K562 (cell line): ENCODE data around the gene TRIM31. TPM values are rescaled to one million over a fixed set of nuclear protein-coding genes. Genes with fewer than 3 reads are reported as not detected.

Source experiments
- ETV6 ChIP-seq, 3 experiments: fragments of 150-350 bp in 1 of 3; sonication (generic) in 1 of 3; formaldehyde crosslinking in 1 of 3; IDR thresholded peaks; 2 replicates each; pipeline versions ENCODE4 v1.6.1 to v1.8.0; 2014 to 2022; ENCODE audit warnings: borderline replicate concordance in 2 of 3, low read depth in 2 of 3, antibody characterized with exemption in 1 of 3, low read length in 1 of 3, mild to moderate bottlenecking in 1 of 3, missing genetic modification reagents in 1 of 3
- FIP1L1 ChIP-seq: fragments of 200-400 bp; formaldehyde crosslinking; IDR thresholded peaks from 2 replicates; pipeline ENCODE4 v1.6.1; 2018; ENCODE audit warnings: mild to moderate bottlenecking, low read depth, low read length; ENCODE audit not compliant: poor library complexity, severe bottlenecking
- MTF1 ChIP-seq: fragments of 250-450 bp; sonication (Bioruptor Pico); IDR thresholded peaks from 2 replicates; pipeline ENCODE4 v1.9.0; 2021; ENCODE audit warnings: moderate library complexity, mild to moderate bottlenecking, inconsistent platforms, borderline replicate concordance
- NCOA6 ChIP-seq: fragments of 450-650 bp; IDR thresholded peaks from 2 replicates; pipeline ENCODE4 v1.6.1; 2017; ENCODE audit warnings: mild to moderate bottlenecking
- RBM34 ChIP-seq: fragments of 200-400 bp; formaldehyde crosslinking; IDR thresholded peaks from 2 replicates; pipeline ENCODE4 v1.6.1; 2018; ENCODE audit warnings: low read length, borderline replicate concordance; ENCODE audit not compliant: insufficient read depth
- XRCC3 ChIP-seq: fragments of 450-650 bp; IDR thresholded peaks from 2 replicates; pipeline ENCODE4 v1.6.1; 2017; ENCODE audit warnings: mild to moderate bottlenecking, moderate library complexity
- ZFP30 ChIP-seq: fragments of 250-450 bp; sonication (Bioruptor Pico); IDR thresholded peaks from 2 replicates; pipeline ENCODE4 v1.8.0; 2022; ENCODE audit warnings: moderate library complexity, mild to moderate bottlenecking, inconsistent platforms, borderline replicate concordance
- ZNF174 ChIP-seq: fragments of 250-450 bp; sonication (Bioruptor Pico); IDR thresholded peaks from 2 replicates; pipeline ENCODE4 v1.4.0; 2020; ENCODE audit warnings: mild to moderate bottlenecking
- ZNF311 ChIP-seq: fragments of 250-450 bp; sonication (Bioruptor Pico); IDR thresholded peaks from 2 replicates; pipeline ENCODE4 v1.4.0; 2020; ENCODE audit warnings: mild to moderate bottlenecking, moderate library complexity
- ZNF79 ChIP-seq: fragments of 250-450 bp; sonication (Bioruptor Pico); IDR thresholded peaks from 2 replicates; pipeline ENCODE4 v1.4.0; 2020; ENCODE audit warnings: low read depth, mild to moderate bottlenecking, moderate library complexity
- polyA plus RNA-seq, 8 experiments: library from polyadenylated mRNA; depleted of rRNA in 4 of 8; stranded (reverse) in 5 of 8; unstranded in 3 of 8; fragments of >200 nt; fragmentation: Nextera tagmentation in 2 of 8; fragmentation: Illumina TruSeq in 1 of 8; extraction: Ambion mirVana in 2 of 8; extraction: Trizol in 1 of 8; gene quantifications; 2 replicates each; pipeline versions ENCODE4 v1.2.1 to v1.2.3, GENCODE V29; 2011 to 2014; ENCODE audit warnings: inconsistent platforms in 1 of 8, missing spikeins in 1 of 8
- total RNA-seq, 7 experiments: library from RNA; depleted of rRNA in 6 of 7; stranded (reverse); fragments of >200 nt in 6 of 7; fragmentation: Illumina TruSeq in 2 of 7; extraction: Trizol in 2 of 7; gene quantifications; 2 replicates each; pipeline versions ENCODE4 v1.2.1 to v1.2.3, GENCODE V29; 2011 to 2021; ENCODE audit warnings: low replicate concordance in 1 of 7
- TF ChIP-seq, protein P1 (sequence below): fragments of 450-650 bp; IDR thresholded peaks from 2 replicates; pipeline ENCODE4 v1.6.1; 2018; ENCODE audit not compliant: partially characterized antibody
- TF ChIP-seq, protein P2 (sequence below): sonication (generic); IDR thresholded peaks from 2 replicates; pipeline ENCODE4 v1.6.1; 2016
- TF ChIP-seq, protein P3 (sequence below): fragments of 450-650 bp; IDR thresholded peaks from 2 replicates; pipeline ENCODE4 v1.6.1; 2016; ENCODE audit warnings: low read depth

The TRIM31 gene
- total and polyA plus RNA-seq, 9 of the 15 experiments (the other 6 are each of a cell fraction or from before 2014, with no cell fraction given): not detected

DNA sequence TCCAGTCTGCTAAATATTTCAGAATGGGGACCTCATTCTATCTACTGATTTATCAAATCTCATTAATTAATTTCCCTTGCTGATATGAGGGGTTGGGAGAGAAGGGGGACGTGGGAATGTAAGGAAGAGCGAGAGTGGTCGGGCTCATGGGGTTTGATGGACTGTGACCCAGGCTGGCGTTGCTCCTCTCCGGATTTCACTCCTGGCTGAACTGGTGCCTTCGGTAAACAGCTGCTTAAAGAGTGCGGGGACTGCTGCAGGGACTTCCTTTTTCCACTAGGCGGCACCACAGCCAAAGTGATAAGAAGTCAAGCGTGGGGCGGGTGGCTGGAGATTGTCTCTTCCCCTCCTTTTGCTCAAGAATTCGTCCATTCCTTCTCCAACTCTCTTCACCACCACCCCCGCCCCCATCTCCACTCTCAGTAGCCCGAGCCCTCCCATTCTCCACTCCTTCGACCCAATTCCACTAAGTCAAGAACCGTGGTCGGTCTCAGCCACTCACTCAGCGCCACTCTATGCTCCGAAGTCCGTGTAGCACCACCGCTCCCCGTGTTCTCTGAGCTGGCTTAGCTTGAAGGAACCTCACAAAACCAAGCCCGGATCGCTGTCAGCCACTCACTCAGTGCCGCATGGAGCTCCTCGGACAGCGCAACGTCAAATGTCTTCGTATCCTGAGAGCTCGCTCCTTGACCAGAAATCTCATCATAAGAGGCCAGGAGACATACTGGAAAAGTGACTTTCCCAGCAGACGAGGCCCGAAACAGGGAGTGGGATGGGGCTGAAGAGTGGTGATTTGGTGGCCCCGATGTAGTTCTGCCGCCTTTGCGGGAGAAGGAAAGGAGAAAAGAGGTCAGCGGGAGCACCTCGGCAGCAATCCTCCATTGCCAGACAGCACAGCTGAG lies 9.7 kb downstream of the TRIM31 start (continued):
- TF ChIP-seq, protein P1, sequence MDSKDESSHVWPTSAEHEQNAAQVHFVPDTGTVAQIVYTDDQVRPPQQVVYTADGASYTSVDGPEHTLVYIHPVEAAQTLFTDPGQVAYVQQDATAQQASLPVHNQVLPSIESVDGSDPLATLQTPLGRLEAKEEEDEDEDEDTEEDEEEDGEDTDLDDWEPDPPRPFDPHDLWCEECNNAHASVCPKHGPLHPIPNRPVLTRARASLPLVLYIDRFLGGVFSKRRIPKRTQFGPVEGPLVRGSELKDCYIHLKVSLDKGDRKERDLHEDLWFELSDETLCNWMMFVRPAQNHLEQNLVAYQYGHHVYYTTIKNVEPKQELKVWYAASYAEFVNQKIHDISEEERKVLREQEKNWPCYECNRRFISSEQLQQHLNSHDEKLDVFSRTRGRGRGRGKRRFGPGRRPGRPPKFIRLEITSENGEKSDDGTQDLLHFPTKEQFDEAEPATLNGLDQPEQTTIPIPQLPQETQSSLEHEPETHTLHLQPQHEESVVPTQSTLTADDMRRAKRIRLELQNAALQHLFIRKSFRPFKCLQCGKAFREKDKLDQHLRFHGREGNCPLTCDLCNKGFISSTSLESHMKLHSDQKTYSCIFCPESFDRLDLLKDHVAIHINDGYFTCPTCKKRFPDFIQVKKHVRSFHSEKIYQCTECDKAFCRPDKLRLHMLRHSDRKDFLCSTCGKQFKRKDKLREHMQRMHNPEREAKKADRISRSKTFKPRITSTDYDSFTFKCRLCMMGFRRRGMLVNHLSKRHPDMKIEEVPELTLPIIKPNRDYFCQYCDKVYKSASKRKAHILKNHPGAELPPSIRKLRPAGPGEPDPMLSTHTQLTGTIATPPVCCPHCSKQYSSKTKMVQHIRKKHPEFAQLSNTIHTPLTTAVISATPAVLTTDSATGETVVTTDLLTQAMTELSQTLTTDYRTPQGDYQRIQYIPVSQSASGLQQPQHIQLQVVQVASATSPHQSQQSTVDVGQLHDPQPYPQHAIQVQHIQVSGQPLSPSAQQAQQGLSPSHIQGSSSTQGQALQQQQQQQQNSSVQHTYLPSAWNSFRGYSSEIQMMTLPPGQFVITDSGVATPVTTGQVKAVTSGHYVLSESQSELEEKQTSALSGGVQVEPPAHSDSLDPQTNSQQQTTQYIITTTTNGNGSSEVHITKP: peak; percentile 9
- TF ChIP-seq ZNF311 (no peak), ZNF79 (CRISPR knock-in tag) (no peak), ZNF174 (no peak), MTF1 (CRISPR knock-in tag) (no peak), NCOA6 (no peak), XRCC3 (no peak), ZFP30 (CRISPR knock-in tag) (no peak), ETV6 (IDR thresholded peaks at IDR 0.05; ENCODE audit: borderline replicate concordance in 1 of 2, low read depth in 2 of 2, low read length in 1 of 2) (no peak), ETV6 (CRISPR knock-in tag; IDR thresholded peaks at IDR 0.05; ENCODE audit: borderline replicate concordance) (no peak), FIP1L1 (no peak), RBM34 (no peak)
- TF ChIP-seq, protein P2, sequence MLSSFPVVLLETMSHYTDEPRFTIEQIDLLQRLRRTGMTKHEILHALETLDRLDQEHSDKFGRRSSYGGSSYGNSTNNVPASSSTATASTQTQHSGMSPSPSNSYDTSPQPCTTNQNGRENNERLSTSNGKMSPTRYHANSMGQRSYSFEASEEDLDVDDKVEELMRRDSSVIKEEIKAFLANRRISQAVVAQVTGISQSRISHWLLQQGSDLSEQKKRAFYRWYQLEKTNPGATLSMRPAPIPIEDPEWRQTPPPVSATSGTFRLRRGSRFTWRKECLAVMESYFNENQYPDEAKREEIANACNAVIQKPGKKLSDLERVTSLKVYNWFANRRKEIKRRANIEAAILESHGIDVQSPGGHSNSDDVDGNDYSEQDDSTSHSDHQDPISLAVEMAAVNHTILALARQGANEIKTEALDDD: no peak
- TF ChIP-seq, protein P3, sequence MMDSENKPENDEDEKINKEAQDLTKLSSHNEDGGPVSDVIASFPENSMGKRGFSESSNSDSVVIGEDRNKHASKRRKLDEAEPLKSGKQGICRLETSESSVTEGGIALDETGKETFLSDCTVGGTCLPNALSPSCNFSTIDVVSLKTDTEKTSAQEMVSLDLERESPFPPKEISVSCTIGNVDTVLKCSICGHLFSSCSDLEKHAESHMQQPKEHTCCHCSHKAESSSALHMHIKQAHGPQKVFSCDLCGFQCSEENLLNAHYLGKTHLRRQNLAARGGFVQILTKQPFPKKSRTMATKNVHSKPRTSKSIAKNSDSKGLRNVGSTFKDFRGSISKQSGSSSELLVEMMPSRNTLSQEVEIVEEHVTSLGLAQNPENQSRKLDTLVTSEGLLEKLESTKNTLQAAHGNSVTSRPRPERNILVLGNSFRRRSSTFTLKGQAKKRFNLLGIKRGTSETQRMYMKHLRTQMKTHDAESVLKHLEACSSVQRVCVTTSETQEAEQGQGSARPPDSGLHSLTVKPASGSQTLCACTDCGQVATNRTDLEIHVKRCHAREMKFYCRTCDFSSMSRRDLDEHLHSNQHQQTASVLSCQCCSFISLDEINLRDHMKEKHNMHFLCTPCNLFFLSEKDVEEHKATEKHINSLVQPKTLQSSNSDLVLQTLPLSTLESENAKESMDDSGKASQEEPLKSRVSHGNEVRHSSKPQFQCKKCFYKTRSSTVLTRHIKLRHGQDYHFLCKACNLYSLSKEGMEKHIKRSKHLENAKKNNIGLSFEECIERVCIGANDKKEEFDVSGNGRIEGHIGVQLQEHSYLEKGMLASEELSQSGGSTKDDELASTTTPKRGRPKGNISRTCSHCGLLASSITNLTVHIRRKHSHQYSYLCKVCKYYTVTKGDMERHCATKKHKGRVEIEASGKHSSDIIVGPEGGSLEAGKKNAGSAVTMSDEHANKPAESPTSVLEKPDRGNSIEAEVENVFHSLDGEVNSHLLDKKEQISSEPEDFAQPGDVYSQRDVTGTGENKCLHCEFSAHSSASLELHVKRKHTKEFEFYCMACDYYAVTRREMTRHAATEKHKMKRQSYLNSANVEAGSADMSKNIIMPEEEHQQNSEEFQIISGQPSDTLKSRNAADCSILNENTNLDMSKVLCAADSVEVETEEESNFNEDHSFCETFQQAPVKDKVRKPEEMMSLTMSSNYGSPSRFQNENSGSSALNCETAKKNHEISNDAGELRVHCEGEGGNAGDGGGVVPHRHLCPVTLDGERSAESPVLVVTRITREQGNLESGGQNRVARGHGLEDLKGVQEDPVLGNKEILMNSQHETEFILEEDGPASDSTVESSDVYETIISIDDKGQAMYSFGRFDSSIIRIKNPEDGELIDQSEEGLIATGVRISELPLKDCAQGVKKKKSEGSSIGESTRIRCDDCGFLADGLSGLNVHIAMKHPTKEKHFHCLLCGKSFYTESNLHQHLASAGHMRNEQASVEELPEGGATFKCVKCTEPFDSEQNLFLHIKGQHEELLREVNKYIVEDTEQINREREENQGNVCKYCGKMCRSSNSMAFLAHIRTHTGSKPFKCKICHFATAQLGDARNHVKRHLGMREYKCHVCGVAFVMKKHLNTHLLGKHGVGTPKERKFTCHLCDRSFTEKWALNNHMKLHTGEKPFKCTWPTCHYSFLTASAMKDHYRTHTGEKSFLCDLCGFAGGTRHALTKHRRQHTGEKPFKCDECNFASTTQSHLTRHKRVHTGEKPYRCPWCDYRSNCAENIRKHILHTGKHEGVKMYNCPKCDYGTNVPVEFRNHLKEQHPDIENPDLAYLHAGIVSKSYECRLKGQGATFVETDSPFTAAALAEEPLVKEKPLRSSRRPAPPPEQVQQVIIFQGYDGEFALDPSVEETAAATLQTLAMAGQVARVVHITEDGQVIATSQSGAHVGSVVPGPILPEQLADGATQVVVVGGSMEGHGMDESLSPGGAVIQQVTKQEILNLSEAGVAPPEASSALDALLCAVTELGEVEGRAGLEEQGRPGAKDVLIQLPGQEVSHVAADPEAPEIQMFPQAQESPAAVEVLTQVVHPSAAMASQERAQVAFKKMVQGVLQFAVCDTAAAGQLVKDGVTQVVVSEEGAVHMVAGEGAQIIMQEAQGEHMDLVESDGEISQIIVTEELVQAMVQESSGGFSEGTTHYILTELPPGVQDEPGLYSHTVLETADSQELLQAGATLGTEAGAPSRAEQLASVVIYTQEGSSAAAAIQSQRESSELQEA: no peak
